GM23338 (cell line): ENCODE measurements around the gene SYT7. TPM values are rescaled to one million over a fixed set of nuclear protein-coding genes. Genes with fewer than 3 reads are reported as not detected.

Experiments used
- ATAC-seq: fragments of 200-7000 bp; cut with Tn5 transposase; 3 replicates; pipeline ENCODE4 v1.9.1; 2020
- DNase-seq: peaks from one replicate; pipeline ENCODE4 v3.0.0-alpha.2; 2015; ENCODE audit warnings: low spot score
- H2AFZ ChIP-seq: fragments of 200-600 bp; sonication (generic); 2 replicates; pipeline ENCODE4 v1.8.0; 2016; ENCODE audit warnings: antibody characterized with exemption, mild to moderate bottlenecking, moderate library complexity
- H3F3A ChIP-seq: fragments of 200-600 bp; sonication (generic); replicated peaks from 2 replicates; pipeline ENCODE4 v1.8.0; 2017; ENCODE audit warnings: antibody characterized with exemption, mixed run types, low read depth
- H3K27ac ChIP-seq: fragments of 200-600 bp; sonication (generic); 2 replicates; pipeline ENCODE4 v1.6.1; 2016; ENCODE audit warnings: low read depth
- H3K27me3 ChIP-seq: fragments of 200-600 bp; sonication (generic); 2 replicates; pipeline ENCODE4 v1.8.0; 2016; ENCODE audit warnings: mild to moderate bottlenecking, mixed run types, moderate library complexity; ENCODE audit not compliant: insufficient read depth
- H3K36me3 ChIP-seq: fragments of 200-600 bp; sonication (generic); 2 replicates; pipeline ENCODE4 v1.8.0; 2016; ENCODE audit warnings: mild to moderate bottlenecking; ENCODE audit not compliant: insufficient read depth
- H3K4me1 ChIP-seq: fragments of 200-600 bp; sonication (generic); 2 replicates; pipeline ENCODE4 v1.8.0; 2016; ENCODE audit warnings: mild to moderate bottlenecking, moderate library complexity; ENCODE audit not compliant: insufficient read depth
- H3K4me2 ChIP-seq: fragments of 200-600 bp; sonication (generic); 2 replicates; pipeline ENCODE4 v1.7.1; 2017; ENCODE audit warnings: mixed run types
- H3K4me3 ChIP-seq: fragments of 200-600 bp; sonication (generic); 2 replicates; pipeline ENCODE4 v1.6.1; 2016; ENCODE audit warnings: mixed run types
- H3K79me2 ChIP-seq: fragments of 200-600 bp; sonication (generic); replicated peaks from 2 replicates; pipeline ENCODE4 v1.8.0; 2017; ENCODE audit warnings: mild to moderate bottlenecking; ENCODE audit not compliant: insufficient read depth
- H3K9me2 ChIP-seq: fragments of 200-600 bp; sonication (generic); 2 replicates; pipeline ENCODE4 v1.8.0; 2017; ENCODE audit not compliant: insufficient read depth
- H4K20me1 ChIP-seq: fragments of 200-600 bp; sonication (generic); replicated peaks from 2 replicates; pipeline ENCODE4 v1.8.0; 2017; ENCODE audit warnings: mild to moderate bottlenecking; ENCODE audit not compliant: insufficient read depth
- H3K27ac Mint-ChIP-seq: 2 replicates; pipeline ENCODE4 v1.8.0; 2020; ENCODE audit warnings: inconsistent platforms, mild to moderate bottlenecking, moderate library complexity, mixed read lengths
- H3K27me3 Mint-ChIP-seq: 3 replicates; pipeline ENCODE4 v1.8.0; 2022; ENCODE audit warnings: low read depth, mild to moderate bottlenecking, moderate library complexity, mixed read lengths, inconsistent platforms; ENCODE audit not compliant: insufficient read depth, poor library complexity
- H3K36me3 Mint-ChIP-seq: 3 replicates; pipeline ENCODE4 v1.8.0; 2021; ENCODE audit warnings: low read depth, mild to moderate bottlenecking, inconsistent platforms, moderate library complexity, mixed read lengths
- H3K4me1 Mint-ChIP-seq: 3 replicates; pipeline ENCODE4 v1.8.0; 2020; ENCODE audit warnings: mild to moderate bottlenecking, inconsistent platforms, mixed read lengths
- H3K4me3 Mint-ChIP-seq: 3 replicates; pipeline ENCODE4 v1.8.0; 2021; ENCODE audit warnings: moderate library complexity, mild to moderate bottlenecking, inconsistent platforms, mixed read lengths
- H3K9me3 Mint-ChIP-seq: 3 replicates; pipeline ENCODE4 v1.8.0; 2020; ENCODE audit warnings: moderate library complexity, mild to moderate bottlenecking, inconsistent platforms, mixed read lengths
- ETS1 ChIP-seq: IDR thresholded peaks from 2 replicates; pipeline ENCODE4 v1.6.1; 2016; ENCODE audit warnings: antibody characterized with exemption
- EZH2phosphoT487 ChIP-seq: fragments of 200-600 bp; sonication (generic); IDR thresholded peaks from one replicate; pipeline ENCODE4 v1.8.1; 2018; ENCODE audit warnings: antibody characterized with exemption; ENCODE audit not compliant: unreplicated experiment
- POLR2AphosphoS5 ChIP-seq: IDR thresholded peaks from 2 replicates; pipeline ENCODE4 v1.6.1; 2016; ENCODE audit warnings: antibody characterized with exemption, low read depth
- ZNF331 ChIP-seq: fragments of 250-450 bp; sonication (Bioruptor Pico); IDR thresholded peaks from 2 replicates; pipeline ENCODE4 v1.5.0; 2020; ENCODE audit warnings: low read depth, mild to moderate bottlenecking, moderate library complexity
- ZNF462 ChIP-seq: fragments of 250-450 bp; sonication (Bioruptor Pico); IDR thresholded peaks from 2 replicates; pipeline ENCODE4 v1.5.0; 2020; ENCODE audit warnings: mild to moderate bottlenecking, moderate library complexity
- polyA plus RNA-seq: library from polyadenylated mRNA; unstranded; fragments of >200 nt; fragmentation: Nextera tagmentation; extraction: Ambion mirVana; gene quantifications from 2 replicates; pipeline ENCODE4 v1.2.1, GENCODE V29; 2016
- total RNA-seq: library from RNA; depleted of rRNA; stranded (reverse); fragments of >200 nt; shearing (Covaris generic); gene quantifications from 2 replicates; pipeline ENCODE4 v1.2.3, GENCODE V29; 2014

Gene SYT7
- total and polyA plus RNA-seq, 2 experiments from 2014 or later = 1.6 to 10.3 TPM

GRCh38 chr11:61601512-61601911 is 20.6 kb upstream of the SYT7 start (continued):
- TF ChIP-seq ZNF462 (CRISPR knock-in tag) = no peak
- TF ChIP-seq EZH2phosphoT487 = no peak

GRCh38 chr11:61599968-61600710 is 19.3 kb upstream of the SYT7 start:
- H3K27ac ChIP-seq = peak overlapping the region; percentile 59; the same call in 1 of the 2 replicates
- Mint-ChIP-seq H3K4me3 (peak overlapping the region; percentile 34; the same call in 2 of the 3 replicates), H3K36me3 (no peaks in the 10 kb centered on the region), H3K9me3 (no peaks in the 10 kb centered on the region), H3K27ac (peak overlapping the region; percentile 54; the same call in 1 of the 2 replicates), H3K27me3 (peaks cover 31% of the 10 kb centered on the region), H3K4me1 (peaks cover 30% of the 10 kb centered on the region)
- DNase-seq = peak; percentile 46
- no peaks in the 10 kb centered on the region for H3K36me3 ChIP-seq
- peaks cover 28% of the 10 kb centered on the region for H3K4me1 ChIP-seq
- H3K4me3 ChIP-seq = peak overlapping the region; percentile 36; the same call in 1 of the 2 replicates
- H3K9me2 ChIP-seq = no peaks in the 10 kb centered on the region
- TF ChIP-seq ZNF331 (CRISPR knock-in tag) = no peak
- no peak for TF ChIP-seq ETS1
- no peak for TF ChIP-seq POLR2AphosphoS5
- no peaks in the 10 kb centered on the region for H3K79me2 ChIP-seq
- no peaks in the 10 kb centered on the region for H3F3A ChIP-seq
- no peaks in the 10 kb centered on the region for H4K20me1 ChIP-seq
- H3K27me3 ChIP-seq = no peaks in the 10 kb centered on the region
- H3K4me2 ChIP-seq = peak overlapping the region; percentile 71; the same call in 1 of the 2 replicates
- H2AFZ ChIP-seq = peak overlapping the region; percentile 92
- peak; percentile 51 for ATAC-seq
